SK-N-SH (cell line): ENCODE measurements around the gene OR4B1.

ENCODE experiments used
- CHD2 ChIP-seq: fragments of 150-350 bp; IDR thresholded peaks from 2 replicates; pipeline ENCODE4 v1.6.1; 2018; ENCODE audit warnings: low read length; ENCODE audit not compliant: partially characterized antibody
- EZH2phosphoT487 ChIP-seq: fragments of 200-600 bp; sonication (generic); IDR thresholded peaks from 2 replicates; pipeline ENCODE4 v1.6.1; 2017; ENCODE audit warnings: low read depth, mixed run types, mild to moderate bottlenecking, antibody characterized with exemption, moderate library complexity, borderline replicate concordance
- FOXM1 ChIP-seq: IDR thresholded peaks from 2 replicates; pipeline ENCODE4 v1.4.0; 2012; ENCODE audit warnings: low read depth, mild to moderate bottlenecking
- NFIC ChIP-seq: IDR thresholded peaks from 2 replicates; pipeline ENCODE4 v1.4.0; 2012; ENCODE audit warnings: borderline replicate concordance
- NRF1 ChIP-seq: IDR thresholded peaks from 2 replicates; pipeline ENCODE4 v1.6.1; 2012; ENCODE audit warnings: low read depth, mild to moderate bottlenecking, low read length
- POLR2AphosphoS5 ChIP-seq: IDR thresholded peaks from 2 replicates; pipeline ENCODE4 v1.6.1; 2012; ENCODE audit warnings: low read depth, low read length
- RFX5 ChIP-seq: IDR thresholded peaks from 2 replicates; pipeline ENCODE4 v1.6.1; 2012; ENCODE audit warnings: mild to moderate bottlenecking, improper control_type of control experiment, low read length
- SIN3A ChIP-seq: IDR thresholded peaks from 2 replicates; pipeline ENCODE4 v1.6.1; 2012; ENCODE audit warnings: low read depth, mild to moderate bottlenecking, low read length, moderate library complexity, borderline replicate concordance
- SMC3 ChIP-seq: IDR thresholded peaks from 2 replicates; pipeline ENCODE4 v1.6.1; 2012; ENCODE audit warnings: low read depth, low read length, improper control_type of control experiment
- YY1 ChIP-seq: IDR thresholded peaks from 2 replicates; pipeline ENCODE4 v1.4.0; 2012; ENCODE audit warnings: low read depth, mild to moderate bottlenecking
- TF ChIP-seq, protein P1 (sequence below): fragments of 200-600 bp; sonication (generic); IDR thresholded peaks from 2 replicates; pipeline ENCODE4 v1.6.1; 2017; ENCODE audit warnings: antibody characterized with exemption, mild to moderate bottlenecking, moderate library complexity
- TF ChIP-seq, protein P2 (sequence below): IDR thresholded peaks from 2 replicates; pipeline ENCODE4 v1.4.0; 2012; ENCODE audit warnings: low read depth, borderline replicate concordance
- TF ChIP-seq, protein P3 (sequence below): fragments of 150-350 bp; IDR thresholded peaks from 2 replicates; pipeline ENCODE4 v1.6.1; 2017; ENCODE audit warnings: antibody characterized with exemption, low read length, low read depth, borderline replicate concordance

GRCh38 chr11:48216510-48216909, at the start of gene OR4B1:
- TF ChIP-seq CHD2 (no peak), SMC3 (no peak), POLR2AphosphoS5 (no peak), RFX5 (no peak), YY1 (no peak), EZH2phosphoT487 (no peak), SIN3A (no peak), NFIC (no peak), NRF1 (no peak), FOXM1 (no peak)
- TF ChIP-seq, protein P1, sequence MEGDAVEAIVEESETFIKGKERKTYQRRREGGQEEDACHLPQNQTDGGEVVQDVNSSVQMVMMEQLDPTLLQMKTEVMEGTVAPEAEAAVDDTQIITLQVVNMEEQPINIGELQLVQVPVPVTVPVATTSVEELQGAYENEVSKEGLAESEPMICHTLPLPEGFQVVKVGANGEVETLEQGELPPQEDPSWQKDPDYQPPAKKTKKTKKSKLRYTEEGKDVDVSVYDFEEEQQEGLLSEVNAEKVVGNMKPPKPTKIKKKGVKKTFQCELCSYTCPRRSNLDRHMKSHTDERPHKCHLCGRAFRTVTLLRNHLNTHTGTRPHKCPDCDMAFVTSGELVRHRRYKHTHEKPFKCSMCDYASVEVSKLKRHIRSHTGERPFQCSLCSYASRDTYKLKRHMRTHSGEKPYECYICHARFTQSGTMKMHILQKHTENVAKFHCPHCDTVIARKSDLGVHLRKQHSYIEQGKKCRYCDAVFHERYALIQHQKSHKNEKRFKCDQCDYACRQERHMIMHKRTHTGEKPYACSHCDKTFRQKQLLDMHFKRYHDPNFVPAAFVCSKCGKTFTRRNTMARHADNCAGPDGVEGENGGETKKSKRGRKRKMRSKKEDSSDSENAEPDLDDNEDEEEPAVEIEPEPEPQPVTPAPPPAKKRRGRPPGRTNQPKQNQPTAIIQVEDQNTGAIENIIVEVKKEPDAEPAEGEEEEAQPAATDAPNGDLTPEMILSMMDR = no peak
- TF ChIP-seq, protein P2, sequence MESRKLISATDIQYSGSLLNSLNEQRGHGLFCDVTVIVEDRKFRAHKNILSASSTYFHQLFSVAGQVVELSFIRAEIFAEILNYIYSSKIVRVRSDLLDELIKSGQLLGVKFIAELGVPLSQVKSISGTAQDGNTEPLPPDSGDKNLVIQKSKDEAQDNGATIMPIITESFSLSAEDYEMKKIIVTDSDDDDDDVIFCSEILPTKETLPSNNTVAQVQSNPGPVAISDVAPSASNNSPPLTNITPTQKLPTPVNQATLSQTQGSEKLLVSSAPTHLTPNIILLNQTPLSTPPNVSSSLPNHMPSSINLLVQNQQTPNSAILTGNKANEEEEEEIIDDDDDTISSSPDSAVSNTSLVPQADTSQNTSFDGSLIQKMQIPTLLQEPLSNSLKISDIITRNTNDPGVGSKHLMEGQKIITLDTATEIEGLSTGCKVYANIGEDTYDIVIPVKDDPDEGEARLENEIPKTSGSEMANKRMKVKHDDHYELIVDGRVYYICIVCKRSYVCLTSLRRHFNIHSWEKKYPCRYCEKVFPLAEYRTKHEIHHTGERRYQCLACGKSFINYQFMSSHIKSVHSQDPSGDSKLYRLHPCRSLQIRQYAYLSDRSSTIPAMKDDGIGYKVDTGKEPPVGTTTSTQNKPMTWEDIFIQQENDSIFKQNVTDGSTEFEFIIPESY = no peak
- TF ChIP-seq, protein P3, sequence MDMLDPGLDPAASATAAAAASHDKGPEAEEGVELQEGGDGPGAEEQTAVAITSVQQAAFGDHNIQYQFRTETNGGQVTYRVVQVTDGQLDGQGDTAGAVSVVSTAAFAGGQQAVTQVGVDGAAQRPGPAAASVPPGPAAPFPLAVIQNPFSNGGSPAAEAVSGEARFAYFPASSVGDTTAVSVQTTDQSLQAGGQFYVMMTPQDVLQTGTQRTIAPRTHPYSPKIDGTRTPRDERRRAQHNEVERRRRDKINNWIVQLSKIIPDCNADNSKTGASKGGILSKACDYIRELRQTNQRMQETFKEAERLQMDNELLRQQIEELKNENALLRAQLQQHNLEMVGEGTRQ = no peak
